HG03039 (cell line): ENCODE measurements around the gene RBMS3.

ENCODE experiments used
- ATAC-seq: cut with Tn5 transposase; IDR thresholded peaks from one replicate; pipeline ENCODE4 v1.9.1; 2021; ENCODE audit warnings: mild to moderate bottlenecking, moderate library complexity; ENCODE audit not compliant: unreplicated experiment

RBMS3 gene

GRCh38 chr3:29850641-29851040 is 569.8 kb downstream of the RBMS3 start:
- no peak for ATAC-seq

- no peak for ATAC-seq
Observed at GRCh38 chr3:29852767-29853166, 571.9 kb downstream of the RBMS3 start.

DNA sequence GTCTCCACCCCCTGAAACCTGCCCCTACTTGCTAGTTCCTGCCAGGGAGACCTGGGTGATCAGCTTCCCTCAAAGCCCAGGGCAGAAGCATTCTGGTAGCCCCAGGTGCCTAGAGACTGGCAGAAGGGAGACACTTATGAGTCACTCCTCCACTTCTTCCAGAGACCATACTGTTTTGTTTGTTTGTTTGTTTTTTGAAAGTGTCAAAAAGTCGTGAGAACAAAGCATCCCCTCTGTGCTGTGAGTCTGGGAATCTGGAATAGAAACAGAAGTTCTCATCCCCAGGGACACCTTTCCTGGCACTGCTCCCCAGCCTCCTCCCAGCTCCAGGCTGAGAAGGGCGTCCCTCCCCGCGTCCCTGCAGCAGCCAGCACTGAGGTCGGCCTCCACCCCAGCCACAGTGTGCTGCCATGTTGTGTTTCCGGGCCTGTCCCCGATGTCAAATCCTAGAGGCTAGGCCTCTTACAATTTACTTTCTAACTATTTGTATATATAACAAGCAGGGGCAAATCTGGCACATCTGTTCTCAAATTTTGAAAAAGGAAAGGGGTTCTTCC is 573.0 kb downstream of the RBMS3 start:
- ATAC-seq, result no peak

DNA sequence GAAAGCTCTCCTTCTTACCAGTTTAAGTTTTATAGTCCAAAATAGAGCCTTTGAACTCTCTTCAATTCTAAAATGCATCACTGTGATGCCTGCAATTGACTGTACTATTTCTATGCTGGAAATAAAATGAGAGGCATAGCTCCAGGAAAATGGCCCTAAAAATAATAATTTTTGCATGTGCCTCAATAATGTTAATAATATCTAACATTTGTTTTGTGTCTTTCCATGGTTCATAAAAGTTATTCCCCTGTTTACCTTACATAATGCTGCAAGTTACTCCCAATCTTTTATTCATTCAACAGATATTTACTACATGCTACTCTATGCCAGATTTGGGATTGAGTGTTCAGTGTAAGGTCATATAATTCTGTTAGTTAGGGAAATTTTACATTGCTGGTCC is 574.0 kb downstream of the RBMS3 start:
- ATAC-seq, result no peak

- ATAC-seq, result no peak
Observed at GRCh38 chr3:29859726-29860270, 578.9 kb downstream of the RBMS3 start.

DNA sequence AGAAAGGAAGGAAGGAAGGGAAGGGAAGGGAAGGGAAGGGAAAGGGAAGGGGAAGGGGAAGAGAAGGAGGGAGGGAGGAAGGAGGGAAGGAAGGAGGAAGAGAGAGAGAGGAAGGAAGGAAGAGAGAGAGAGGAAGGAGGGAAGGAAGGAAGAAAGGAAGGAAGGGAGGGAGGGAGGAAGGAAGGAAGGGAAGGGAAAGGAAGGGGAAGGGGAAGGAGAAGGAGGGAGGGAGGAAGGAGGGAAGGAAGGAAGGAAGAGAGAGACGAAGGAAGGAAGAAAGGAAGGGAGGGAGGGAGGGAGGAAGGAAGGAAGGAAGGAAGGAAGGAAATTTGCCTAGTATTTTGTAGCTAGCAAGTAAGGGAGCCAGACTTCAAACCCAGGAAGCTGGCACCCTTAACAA is 583.9 kb downstream of the RBMS3 start:
- ATAC-seq, result no peak

DNA sequence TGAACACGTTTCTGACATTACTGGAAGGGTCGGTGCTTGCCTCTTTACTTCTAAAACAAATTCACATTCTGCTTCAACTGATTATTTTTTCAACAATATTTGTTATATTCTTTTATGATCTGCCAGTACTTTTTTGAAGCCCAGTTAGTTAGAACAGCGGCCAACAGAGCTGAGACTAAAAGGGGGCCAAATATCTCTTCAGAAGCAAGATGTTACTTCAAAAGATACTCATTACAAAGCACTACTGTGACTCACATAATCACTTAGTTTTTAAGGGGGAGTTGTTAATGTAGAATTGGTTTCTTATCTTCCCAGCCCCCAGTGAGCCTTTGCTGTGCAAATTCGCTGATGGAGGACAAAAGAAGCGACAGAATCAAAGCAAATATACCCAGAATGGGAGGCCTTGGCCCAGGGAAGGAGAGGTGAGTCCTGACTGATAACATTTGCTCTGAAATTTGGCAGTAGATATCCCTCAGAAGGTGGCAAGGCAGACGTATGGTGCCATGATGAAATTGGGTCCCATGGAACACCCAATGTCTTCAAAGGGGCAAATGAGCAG is 587.8 kb downstream of the RBMS3 start:
- ATAC-seq, result no peak

DNA sequence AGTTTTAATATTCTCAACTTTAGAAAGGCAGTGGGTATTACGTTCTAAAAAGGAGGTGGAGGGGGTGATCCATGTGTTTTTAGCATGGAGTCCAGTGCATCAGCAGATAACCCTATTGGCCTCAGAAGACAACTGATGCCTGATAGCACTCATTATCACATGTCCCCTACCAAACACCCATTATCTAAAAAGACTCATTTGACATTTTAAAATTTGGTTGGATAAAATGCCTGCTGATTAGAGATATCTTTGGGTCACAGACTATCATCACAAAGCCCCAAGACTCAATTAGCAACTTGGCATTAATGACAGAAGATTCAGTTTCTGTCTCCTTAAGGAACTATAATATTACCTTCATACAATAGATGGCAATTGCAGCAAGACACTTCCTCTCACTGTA is 589.3 kb downstream of the RBMS3 start:
- ATAC-seq, result no peak

GRCh38 chr3:29871087-29871486 is 590.2 kb downstream of the RBMS3 start:
- no peak for ATAC-seq

DNA sequence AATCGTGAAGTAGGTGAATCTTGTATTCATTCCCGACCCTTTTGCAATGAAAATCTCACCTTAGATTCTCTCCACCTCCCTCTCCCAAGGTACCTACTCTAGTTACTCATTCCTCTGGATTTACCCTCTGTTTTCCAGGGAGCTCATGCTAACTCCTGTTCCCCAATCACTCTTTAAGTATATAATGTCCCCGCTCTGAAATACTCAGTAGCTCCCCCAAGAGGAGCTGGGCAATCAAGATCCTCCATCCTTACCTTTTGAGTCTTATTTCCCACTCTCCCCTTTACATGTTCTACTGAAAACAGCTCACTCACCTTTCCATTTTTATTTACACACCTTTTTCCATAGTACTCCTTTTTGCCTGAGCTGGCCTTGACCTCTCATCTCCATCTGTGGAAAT is 599.9 kb downstream of the RBMS3 start:
- no peak for ATAC-seq

DNA sequence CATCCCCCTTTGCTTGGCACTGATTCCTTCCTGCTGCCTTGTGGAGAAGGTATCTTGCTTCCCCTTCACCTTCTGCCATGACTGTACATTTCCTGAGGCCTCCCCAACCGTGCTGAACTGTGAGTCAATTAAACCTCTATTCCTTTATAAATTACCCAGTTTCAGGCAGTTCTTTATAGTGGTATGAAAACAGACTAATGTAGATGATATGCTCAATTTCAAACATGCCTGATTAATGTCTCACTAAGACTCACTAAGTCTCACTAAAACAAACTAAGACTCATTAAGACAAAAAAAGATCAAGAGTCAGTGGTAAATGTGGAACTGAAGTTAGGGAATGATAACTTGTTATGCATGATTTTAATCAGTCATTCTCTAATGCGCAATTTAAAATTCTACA is 606.6 kb downstream of the RBMS3 start:
- no peak for ATAC-seq

- no peak for ATAC-seq
Observed at GRCh38 chr3:29889215-29889614, 608.3 kb downstream of the RBMS3 start.

DNA sequence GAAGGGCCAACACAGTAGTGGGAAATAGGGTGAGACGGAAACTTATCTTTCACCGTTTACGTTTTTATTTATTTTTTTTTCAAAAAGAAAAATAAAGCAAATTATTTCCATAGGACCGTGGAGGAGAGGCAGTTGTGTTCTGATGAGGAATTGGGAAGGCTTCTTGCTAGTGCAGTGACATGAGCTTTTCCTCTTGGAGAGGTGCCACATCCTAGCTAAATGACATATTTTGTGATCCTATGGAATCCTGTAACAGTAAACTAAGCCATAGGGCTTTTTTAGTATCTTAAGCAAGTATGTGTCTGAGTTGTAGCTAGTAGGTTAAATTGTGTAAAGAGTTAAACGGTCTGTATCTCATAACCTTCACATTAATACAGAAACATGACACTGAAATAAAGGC is 609.9 kb downstream of the RBMS3 start:
- no peak for ATAC-seq

- no peak for ATAC-seq
Observed at GRCh38 chr3:29892976-29893554, 612.2 kb downstream of the RBMS3 start.

DNA sequence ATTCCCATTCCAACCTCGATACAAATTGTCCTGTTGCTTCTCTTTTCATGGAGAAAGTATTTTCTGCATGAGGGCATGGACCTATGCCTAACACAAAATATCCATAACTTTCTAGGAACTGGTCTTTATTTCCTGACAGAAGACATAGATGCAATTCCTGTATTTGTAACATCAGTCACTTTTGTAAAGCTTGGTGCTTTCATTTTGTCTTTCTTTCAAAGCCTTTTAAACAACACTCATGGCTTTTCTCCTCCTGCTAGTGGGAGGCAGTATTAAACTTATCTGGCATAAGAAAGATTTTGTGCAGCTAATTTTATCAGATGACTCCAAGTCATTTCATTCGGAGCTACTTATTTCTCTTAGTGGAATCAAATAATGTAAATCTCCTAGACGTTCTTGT is 616.0 kb downstream of the RBMS3 start:
- no peak for ATAC-seq

DNA sequence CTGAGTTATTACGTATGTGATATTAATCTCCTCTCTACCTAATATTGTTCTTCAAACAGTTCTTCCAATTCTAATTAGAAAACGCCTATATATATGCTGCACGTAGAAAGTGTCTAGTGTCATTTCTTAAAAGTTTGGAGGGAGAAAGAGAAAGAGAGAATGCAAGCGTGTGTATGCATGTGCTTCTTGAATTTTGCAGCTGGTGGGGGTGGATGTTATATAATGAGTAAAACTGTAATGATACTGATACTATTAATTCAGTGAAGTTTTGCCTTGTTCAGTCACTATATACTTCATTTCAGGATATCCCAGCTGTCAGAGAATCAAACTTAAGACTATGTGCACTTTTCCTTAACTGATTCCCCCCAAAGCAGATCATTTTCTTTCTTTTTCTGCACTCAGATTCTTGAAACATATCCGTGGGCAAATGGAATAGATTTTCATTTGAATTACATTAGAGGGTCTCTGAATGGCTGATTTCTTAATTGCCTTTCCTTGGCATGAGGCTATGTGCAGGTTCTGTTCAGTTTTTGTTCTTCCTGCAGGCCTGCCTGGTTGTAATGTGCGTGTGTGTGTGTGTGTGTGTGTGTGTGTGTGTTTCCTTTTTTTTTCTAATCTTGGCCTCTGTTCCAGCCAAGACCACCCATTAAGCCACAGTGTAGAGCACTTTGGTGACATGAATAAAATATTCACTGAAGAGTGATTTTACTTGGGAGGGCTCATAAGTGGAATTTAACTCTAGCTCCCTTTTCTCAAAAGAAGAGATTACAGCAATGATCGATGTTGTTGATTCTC is 617.5 kb downstream of the RBMS3 start:
- ATAC-seq, result no peak

DNA sequence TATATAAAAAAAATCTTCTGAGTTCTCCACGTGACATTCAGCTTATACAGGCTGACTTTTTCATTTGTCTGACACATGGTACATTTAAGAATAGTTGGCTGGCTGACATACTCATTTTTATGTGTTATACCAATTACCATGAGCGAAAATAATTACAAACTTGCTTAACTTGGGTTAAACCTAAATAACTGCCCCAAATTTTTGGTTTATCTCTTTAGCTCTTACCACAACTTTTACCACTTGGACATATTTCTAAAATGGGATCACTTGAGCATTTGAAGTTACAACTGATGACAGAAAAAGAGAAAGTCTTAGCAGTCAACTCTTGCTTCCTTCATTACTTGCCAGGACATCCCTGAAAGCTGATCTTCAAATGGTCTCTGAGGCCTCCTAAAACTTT is 618.1 kb downstream of the RBMS3 start:
- ATAC-seq, result no peak

GRCh38 chr3:29901097-29901496 is 620.2 kb downstream of the RBMS3 start:
- no peak for ATAC-seq

DNA sequence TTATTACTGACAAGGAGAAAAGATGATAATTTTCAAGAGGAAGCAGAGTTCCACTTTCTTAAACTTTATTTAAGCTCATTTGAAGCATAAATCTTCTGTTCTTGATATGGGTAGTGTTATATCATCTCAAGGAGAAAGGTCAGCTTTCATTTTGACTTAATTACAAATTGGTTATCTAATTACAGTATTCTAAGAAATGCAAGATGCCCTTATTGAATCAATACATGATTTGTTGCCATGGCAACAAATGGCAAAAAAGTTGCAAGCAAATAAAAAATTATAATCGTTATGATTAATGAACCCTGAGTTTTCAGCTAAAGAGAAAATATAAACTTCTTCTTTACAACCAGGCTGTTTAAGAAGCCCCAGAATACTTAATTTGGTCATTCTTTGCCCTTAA is 622.7 kb downstream of the RBMS3 start:
- no peak for ATAC-seq

GRCh38 chr3:29906906-29907305 is 626.0 kb downstream of the RBMS3 start:
- no peak for ATAC-seq

DNA sequence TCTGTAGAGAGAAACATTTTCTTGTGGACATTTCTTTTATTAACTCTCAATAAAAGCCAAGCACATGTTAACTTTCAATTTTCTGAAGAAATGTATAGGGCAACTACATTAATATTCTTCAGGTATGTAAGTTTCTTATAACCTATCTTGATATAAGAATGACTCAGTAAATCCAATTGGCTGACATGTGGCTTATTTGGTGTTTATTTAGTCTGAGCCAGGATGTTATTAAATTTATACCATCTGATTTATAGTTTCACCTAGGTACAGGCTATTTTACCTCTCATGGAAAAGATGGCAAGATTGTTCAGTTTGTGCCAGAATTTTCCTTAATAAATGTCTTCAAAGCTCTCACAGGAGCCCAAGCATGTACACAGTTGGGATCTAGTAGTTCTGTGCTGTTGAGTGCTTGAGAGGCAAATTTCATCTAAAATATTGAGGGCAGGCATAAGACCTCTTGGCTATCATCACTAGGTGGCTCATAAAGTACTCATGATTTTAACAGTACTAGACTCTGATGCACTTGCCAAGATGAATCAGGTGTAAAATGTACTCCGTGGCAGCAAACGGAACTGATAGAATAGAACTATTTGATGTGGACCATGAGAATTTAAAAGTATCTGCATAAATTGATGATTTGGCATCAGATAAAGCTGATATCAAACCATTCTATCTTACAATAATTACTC is 631.9 kb downstream of the RBMS3 start:
- no peak for ATAC-seq
